ENCODE results near the gene SH3PXD2A.

SH3PXD2A gene

DNA sequence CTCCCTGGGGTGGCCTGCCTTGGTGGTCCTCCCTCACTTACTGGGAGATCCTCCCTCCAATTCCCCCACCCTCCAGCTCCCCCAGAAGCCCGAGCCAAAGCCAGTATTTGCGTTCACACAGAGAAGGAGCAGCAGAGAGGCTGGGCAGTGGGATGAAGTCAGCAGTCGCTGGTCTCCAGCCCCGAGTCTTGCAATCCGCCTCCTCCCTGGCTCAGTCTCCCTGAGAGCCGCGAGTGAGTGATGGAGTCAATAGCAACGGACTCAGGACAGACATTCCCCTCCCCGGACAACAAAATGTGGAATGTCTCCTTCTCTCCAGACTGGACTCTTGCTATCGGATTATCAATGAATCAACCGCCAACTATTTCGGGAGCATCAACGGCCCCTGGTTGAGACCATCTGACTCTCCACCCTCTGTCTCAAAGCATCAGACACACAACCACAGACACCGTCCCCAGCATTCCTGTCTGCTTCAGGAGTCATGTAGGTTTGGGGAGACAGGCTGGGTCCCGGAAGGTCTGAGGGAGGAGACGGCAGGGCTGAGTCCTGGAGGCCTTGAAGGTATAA, 178.4 kb downstream of the SH3PXD2A start:
- Histone ChIP-seq H3K27ac (peak overlapping the region; percentile 64 to 79), H3K4me3 (peak overlapping the region; percentile 14)

GRCh38 chr10:103676058-103676785, 179.2 kb downstream of the SH3PXD2A start:
- peak; percentile 86 for DNase-seq (ENCODE audit: low spot score)
- TF ChIP-seq, protein P1, sequence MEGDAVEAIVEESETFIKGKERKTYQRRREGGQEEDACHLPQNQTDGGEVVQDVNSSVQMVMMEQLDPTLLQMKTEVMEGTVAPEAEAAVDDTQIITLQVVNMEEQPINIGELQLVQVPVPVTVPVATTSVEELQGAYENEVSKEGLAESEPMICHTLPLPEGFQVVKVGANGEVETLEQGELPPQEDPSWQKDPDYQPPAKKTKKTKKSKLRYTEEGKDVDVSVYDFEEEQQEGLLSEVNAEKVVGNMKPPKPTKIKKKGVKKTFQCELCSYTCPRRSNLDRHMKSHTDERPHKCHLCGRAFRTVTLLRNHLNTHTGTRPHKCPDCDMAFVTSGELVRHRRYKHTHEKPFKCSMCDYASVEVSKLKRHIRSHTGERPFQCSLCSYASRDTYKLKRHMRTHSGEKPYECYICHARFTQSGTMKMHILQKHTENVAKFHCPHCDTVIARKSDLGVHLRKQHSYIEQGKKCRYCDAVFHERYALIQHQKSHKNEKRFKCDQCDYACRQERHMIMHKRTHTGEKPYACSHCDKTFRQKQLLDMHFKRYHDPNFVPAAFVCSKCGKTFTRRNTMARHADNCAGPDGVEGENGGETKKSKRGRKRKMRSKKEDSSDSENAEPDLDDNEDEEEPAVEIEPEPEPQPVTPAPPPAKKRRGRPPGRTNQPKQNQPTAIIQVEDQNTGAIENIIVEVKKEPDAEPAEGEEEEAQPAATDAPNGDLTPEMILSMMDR (IDR thresholded peaks at IDR 0.05): no peak
- Histone ChIP-seq H3K4me3 (no peak overlapping the region), H3K27ac (peak overlapping the region; percentile 64 to 79)

More for the DNA sequence above, 178.4 kb downstream of the SH3PXD2A start:
- TF ChIP-seq, protein P1 (IDR thresholded peaks at IDR 0.05): no peak
- DNase-seq (ENCODE audit: low spot score): peak; percentile 90

DNA sequence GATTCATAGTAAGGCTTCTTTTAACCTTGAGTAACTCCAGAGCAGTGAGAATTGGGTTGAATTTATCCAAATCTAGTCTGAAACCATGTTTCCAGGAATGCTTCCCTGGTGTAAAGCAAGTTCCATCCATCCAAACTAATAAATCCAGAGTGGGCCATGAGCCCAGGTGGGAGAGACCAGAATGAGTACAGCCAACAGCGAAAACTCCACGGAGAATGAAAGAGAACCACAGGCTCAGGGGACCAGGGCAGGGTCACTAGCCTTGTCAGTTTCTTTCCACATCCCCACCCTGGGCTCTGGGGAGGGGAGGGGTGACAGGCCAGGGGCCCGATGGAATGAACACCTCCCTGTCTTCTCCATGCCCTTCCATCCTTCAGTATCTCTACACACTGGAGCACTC, 181.8 kb downstream of the SH3PXD2A start:
- Histone ChIP-seq H3K27ac (no peak overlapping the region), H3K4me3 (no peak overlapping the region)
- no peak for DNase-seq (ENCODE audit: low spot score)
- TF ChIP-seq, protein P1 (IDR thresholded peaks at IDR 0.05): no peak

DNA sequence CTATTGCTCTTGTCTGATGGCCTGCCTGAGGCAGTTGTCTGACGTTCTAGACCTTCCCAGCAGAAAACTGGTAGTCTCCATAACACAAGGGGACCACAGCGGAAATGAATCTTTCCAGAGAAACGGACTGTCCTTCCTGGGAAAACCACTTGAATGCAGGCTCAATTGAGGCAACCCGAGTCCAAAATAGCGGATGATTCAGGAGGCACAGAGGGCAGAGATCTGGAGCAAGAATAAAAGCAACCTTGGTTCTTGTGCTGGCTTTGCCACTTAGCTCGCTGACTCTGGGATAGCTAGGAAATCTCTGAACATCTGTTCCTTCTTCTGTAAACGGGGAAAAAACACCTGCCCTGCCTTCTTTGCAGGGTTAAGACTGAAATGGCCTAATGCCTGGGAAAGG, 183.0 kb downstream of the SH3PXD2A start:
- H3K4me3 ChIP-seq: no peak overlapping the region
- TF ChIP-seq, protein P1 (IDR thresholded peaks at IDR 0.05): no peak
- H3K27ac ChIP-seq: no peak overlapping the region
- no peak for DNase-seq (ENCODE audit: low spot score)

GRCh38 chr10:103671126-103671895, 184.1 kb downstream of the SH3PXD2A start:
- TF ChIP-seq, protein P1 (IDR thresholded peaks at IDR 0.05): no peak
- peak overlapping the region in 1 of 2 donors; percentile 11 for H3K27ac ChIP-seq
- DNase-seq (ENCODE audit: low spot score): no peak
- H3K4me3 ChIP-seq: no peak overlapping the region

DNA sequence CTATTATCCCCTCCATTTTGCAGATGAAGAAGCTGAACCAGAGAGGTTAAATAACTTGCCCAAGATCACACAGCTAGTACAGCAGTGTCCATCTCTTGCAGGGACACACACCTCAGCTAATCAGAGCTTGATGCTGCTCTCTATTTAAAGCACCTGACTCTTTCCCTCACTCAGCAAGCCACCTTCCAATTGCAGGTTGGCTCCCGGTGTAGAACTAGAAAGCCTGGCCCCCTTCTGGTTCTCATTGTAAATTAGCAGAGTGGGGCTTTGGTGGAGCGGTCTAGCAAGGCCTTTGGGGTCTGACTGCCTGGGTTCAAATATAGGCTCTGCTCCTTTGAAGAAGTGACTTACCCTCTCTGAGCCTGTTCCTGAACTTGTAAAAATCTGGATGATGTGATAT, 185.4 kb downstream of the SH3PXD2A start:
- Histone ChIP-seq H3K4me3 (no peak overlapping the region), H3K27ac (no peak overlapping the region)
- no peak for DNase-seq (ENCODE audit: low spot score)
- TF ChIP-seq, protein P1 (IDR thresholded peaks at IDR 0.05): no peak
